Measurements from ENCODE around the gene CLPSL2. TPM values are rescaled to one million over a fixed set of nuclear protein-coding genes. Genes with fewer than 3 reads are reported as not detected.

CLPSL2 gene
- total RNA-seq, 1 experiment from 2014 or later, result 3.4 TPM

DNA sequence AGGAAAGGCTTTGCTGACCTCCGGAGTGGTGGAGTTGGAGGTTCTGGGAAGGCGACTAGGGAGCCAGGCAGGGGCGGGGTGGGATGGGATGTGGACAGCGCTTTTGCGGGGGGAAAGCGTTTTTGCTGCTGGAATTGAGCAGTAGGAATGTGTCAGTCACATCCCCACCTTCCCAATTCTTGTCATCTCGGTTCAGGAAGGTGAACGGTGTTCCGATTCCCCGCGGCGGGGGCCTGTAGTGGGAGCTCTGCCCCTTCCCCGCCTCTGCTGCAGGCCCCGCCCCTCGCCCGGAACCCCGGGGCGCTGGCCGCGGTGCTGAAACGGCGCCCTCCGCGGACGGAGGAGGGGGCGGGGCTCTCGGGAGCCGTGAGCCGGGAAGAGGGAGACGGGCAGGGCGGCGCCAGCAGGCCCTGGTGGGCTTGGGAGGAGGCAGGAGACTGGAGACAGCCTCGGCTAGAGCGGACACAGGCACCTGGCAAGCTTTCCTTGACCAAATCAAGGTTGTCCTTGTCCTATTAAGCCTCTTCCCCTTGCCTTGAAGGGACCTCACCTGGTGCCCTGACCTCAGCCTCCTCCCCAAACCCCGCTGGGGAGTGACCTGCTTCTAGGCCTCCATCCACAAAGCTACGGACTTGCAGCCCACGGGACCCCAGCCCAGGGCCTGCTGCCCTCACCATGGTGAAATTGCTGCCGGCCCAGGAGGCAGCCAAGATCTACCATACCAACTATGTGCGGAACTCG is 28.8 kb downstream of the CLPSL2 start, which contains the start of gene LHFPL5 (continued):
- TF ChIP-seq, protein P1, sequence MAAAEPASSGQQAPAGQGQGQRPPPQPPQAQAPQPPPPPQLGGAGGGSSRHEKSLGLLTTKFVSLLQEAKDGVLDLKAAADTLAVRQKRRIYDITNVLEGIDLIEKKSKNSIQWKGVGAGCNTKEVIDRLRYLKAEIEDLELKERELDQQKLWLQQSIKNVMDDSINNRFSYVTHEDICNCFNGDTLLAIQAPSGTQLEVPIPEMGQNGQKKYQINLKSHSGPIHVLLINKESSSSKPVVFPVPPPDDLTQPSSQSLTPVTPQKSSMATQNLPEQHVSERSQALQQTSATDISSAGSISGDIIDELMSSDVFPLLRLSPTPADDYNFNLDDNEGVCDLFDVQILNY (CRISPR knock-in tag; IDR thresholded peaks at IDR 0.05), result peak; percentile 91
- TF ChIP-seq GABPB1 (CRISPR knock-in tag; IDR thresholded peaks at IDR 0.05), result peak; percentile 89
- 0 out of 2 replicates have a peak, but pooled peaks have one; percentile 21 for TF ChIP-seq PREB (CRISPR knock-in tag; IDR thresholded peaks at IDR 0.05; ENCODE audit: borderline replicate concordance)
- TF ChIP-seq, protein P2, sequence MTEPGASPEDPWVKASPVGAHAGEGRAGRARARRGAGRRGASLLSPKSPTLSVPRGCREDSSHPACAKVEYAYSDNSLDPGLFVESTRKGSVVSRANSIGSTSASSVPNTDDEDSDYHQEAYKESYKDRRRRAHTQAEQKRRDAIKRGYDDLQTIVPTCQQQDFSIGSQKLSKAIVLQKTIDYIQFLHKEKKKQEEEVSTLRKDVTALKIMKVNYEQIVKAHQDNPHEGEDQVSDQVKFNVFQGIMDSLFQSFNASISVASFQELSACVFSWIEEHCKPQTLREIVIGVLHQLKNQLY (CRISPR knock-in tag; IDR thresholded peaks at IDR 0.05), result no peak; the same call in 1 of the 2 replicates
- TF ChIP-seq, protein P3, sequence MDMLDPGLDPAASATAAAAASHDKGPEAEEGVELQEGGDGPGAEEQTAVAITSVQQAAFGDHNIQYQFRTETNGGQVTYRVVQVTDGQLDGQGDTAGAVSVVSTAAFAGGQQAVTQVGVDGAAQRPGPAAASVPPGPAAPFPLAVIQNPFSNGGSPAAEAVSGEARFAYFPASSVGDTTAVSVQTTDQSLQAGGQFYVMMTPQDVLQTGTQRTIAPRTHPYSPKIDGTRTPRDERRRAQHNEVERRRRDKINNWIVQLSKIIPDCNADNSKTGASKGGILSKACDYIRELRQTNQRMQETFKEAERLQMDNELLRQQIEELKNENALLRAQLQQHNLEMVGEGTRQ (CRISPR knock-in tag; IDR thresholded peaks at IDR 0.05), result no peak
- TF ChIP-seq SP1 (CRISPR knock-in tag; conservative IDR thresholded peaks at IDR 0.05), result peak; percentile 82; the same call in 1 of the 2 replicates
- TF ChIP-seq ZNF317 (CRISPR knock-in tag; IDR thresholded peaks at IDR 0.05; ENCODE audit: borderline replicate concordance, low read depth), result peak; percentile 43; the same call in 1 of the 2 replicates
- no peak for TF ChIP-seq RORB (CRISPR knock-in tag; IDR thresholded peaks at IDR 0.05)
- TF ChIP-seq IRF2 (CRISPR knock-in tag; IDR thresholded peaks at IDR 0.05; ENCODE audit: borderline replicate concordance, low read depth), result no peak
- TF ChIP-seq, protein P4, sequence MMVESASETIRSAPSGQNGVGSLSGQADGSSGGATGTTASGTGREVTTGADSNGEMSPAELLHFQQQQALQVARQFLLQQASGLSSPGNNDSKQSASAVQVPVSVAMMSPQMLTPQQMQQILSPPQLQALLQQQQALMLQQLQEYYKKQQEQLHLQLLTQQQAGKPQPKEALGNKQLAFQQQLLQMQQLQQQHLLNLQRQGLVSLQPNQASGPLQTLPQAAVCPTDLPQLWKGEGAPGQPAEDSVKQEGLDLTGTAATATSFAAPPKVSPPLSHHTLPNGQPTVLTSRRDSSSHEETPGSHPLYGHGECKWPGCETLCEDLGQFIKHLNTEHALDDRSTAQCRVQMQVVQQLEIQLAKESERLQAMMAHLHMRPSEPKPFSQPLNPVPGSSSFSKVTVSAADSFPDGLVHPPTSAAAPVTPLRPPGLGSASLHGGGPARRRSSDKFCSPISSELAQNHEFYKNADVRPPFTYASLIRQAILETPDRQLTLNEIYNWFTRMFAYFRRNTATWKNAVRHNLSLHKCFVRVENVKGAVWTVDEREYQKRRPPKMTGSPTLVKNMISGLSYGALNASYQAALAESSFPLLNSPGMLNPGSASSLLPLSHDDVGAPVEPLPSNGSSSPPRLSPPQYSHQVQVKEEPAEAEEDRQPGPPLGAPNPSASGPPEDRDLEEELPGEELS (CRISPR knock-in tag; IDR thresholded peaks at IDR 0.05), result peak; percentile 94
- TF ChIP-seq, protein P5, sequence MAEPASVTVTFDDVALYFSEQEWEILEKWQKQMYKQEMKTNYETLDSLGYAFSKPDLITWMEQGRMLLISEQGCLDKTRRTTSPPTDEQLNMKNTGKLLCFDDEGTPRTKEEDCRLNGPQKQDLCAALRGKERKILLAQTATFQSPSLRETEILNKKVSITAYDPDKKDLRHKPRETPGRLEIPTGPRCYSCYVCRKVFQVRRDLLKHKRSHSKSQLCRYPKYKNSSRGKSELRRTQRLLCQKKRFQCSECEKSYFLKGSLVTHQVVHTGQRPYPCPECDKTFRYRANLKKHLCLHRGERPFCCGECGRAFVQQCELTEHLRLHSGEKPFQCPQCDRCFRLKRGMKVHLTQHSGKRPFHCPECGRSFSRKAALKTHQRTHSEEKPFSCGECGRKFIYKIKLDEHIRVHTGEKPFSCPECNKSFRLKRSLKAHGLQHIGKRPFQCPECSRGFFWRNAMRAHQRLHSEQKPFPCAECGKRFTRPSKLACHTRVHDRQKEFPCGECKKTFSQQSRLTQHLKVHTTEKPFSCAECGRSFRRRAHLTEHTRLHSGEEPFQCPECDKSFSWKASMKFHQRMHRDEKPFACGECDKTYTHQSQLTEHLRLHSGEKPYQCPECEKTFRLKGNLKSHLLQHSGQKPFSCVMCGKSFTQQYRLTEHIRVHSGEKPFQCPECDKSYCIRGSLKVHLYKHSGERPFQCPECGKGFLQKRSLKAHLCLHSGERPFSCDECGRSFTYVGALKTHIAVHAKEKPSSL (CRISPR knock-in tag; conservative IDR thresholded peaks at IDR 0.05), result no peak
- TF ChIP-seq, protein P6, sequence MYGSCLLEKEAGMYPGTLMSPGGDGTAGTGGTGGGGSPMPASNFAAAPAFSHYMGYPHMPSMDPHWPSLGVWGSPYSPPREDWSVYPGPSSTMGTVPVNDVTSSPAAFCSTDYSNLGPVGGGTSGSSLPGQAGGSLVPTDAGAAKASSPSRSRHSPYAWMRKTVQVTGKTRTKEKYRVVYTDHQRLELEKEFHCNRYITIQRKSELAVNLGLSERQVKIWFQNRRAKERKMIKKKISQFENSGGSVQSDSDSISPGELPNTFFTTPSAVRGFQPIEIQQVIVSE (CRISPR knock-in tag; IDR thresholded peaks at IDR 0.05; ENCODE audit: borderline replicate concordance), result no peak
- peak; percentile 71; the same call in 1 of the 2 replicates for TF ChIP-seq USF1 (CRISPR knock-in tag; IDR thresholded peaks at IDR 0.05)
- no peak for TF ChIP-seq ZNF121 (CRISPR knock-in tag; IDR thresholded peaks at IDR 0.05)
- no peak for TF ChIP-seq PRDM15 (CRISPR knock-in tag; IDR thresholded peaks at IDR 0.05)
- TF ChIP-seq, protein P7, sequence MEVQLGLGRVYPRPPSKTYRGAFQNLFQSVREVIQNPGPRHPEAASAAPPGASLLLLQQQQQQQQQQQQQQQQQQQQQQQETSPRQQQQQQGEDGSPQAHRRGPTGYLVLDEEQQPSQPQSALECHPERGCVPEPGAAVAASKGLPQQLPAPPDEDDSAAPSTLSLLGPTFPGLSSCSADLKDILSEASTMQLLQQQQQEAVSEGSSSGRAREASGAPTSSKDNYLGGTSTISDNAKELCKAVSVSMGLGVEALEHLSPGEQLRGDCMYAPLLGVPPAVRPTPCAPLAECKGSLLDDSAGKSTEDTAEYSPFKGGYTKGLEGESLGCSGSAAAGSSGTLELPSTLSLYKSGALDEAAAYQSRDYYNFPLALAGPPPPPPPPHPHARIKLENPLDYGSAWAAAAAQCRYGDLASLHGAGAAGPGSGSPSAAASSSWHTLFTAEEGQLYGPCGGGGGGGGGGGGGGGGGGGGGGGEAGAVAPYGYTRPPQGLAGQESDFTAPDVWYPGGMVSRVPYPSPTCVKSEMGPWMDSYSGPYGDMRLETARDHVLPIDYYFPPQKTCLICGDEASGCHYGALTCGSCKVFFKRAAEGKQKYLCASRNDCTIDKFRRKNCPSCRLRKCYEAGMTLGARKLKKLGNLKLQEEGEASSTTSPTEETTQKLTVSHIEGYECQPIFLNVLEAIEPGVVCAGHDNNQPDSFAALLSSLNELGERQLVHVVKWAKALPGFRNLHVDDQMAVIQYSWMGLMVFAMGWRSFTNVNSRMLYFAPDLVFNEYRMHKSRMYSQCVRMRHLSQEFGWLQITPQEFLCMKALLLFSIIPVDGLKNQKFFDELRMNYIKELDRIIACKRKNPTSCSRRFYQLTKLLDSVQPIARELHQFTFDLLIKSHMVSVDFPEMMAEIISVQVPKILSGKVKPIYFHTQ (CRISPR knock-in tag; IDR thresholded peaks at IDR 0.05), result no peak
- TF ChIP-seq SMAD4 (CRISPR knock-in tag; IDR thresholded peaks at IDR 0.05), result peak; percentile 86; the same call in 1 of the 2 replicates
